MM.1S (cell line): ENCODE data around the gene ASPRV1.
"Not testable (repeated sequence)": the region's sequence is repeated elsewhere in the genome, so short reads cannot be mapped to it uniquely, and the experiment has no call there.

ENCODE experiments used
- DNase-seq: peaks from one replicate; pipeline ENCODE4 v3.0.0-alpha.2; 2015
- H2AFZ ChIP-seq: fragments of 300-600 bp; sonication (generic); 2 replicates; pipeline ENCODE4 v1.6.0; 2016; ENCODE audit warnings: antibody characterized with exemption, low read length
- H3F3A ChIP-seq: fragments of 300-600 bp; sonication (generic); 2 replicates; pipeline ENCODE4 v1.6.1; 2016; ENCODE audit warnings: mild to moderate bottlenecking, antibody characterized with exemption, low read length, moderate library complexity, mixed read lengths; ENCODE audit not compliant: insufficient read depth
- H3K27ac ChIP-seq: fragments of 300-600 bp; sonication (generic); 2 replicates; pipeline ENCODE4 v1.5.1; 2016; ENCODE audit warnings: mild to moderate bottlenecking, low read length
- H3K27me3 ChIP-seq: fragments of 300-600 bp; sonication (generic); replicated peaks from 2 replicates; pipeline ENCODE4 v1.6.0; 2016; ENCODE audit warnings: low read length; ENCODE audit not compliant: insufficient read depth
- H3K36me3 ChIP-seq: fragments of 300-600 bp; sonication (generic); replicated peaks from 2 replicates; pipeline ENCODE4 v1.6.1; 2016; ENCODE audit warnings: mild to moderate bottlenecking, low read length, mixed read lengths; ENCODE audit not compliant: insufficient read depth
- H3K4me1 ChIP-seq: fragments of 300-600 bp; sonication (generic); 2 replicates; pipeline ENCODE4 v1.6.1; 2016; ENCODE audit warnings: low read length, mixed read lengths
- H3K4me2 ChIP-seq: fragments of 300-600 bp; sonication (generic); 2 replicates; pipeline ENCODE4 v1.6.0; 2016; ENCODE audit warnings: low read depth, low read length
- H3K4me3 ChIP-seq: fragments of 300-600 bp; sonication (generic); 2 replicates; pipeline ENCODE4 v1.5.1; 2016; ENCODE audit warnings: low read length, mixed read lengths
- H3K79me2 ChIP-seq: fragments of 300-600 bp; sonication (generic); 2 replicates; pipeline ENCODE4 v1.6.1; 2016; ENCODE audit warnings: mixed run types, low read length, mixed read lengths
- H3K9ac ChIP-seq: fragments of 300-600 bp; sonication (generic); 2 replicates; pipeline ENCODE4 v1.6.1; 2016; ENCODE audit warnings: low read length, mixed read lengths
- H3K9me2 ChIP-seq: fragments of 300-600 bp; sonication (generic); replicated peaks from 2 replicates; pipeline ENCODE4 v1.6.1; 2016; ENCODE audit warnings: mild to moderate bottlenecking, low read length, mixed read lengths; ENCODE audit not compliant: insufficient read depth
- H3K9me3 ChIP-seq: fragments of 300-600 bp; sonication (generic); replicated peaks from 2 replicates; pipeline ENCODE4 v1.6.1; 2016; ENCODE audit warnings: mild to moderate bottlenecking, low read length, mixed read lengths; ENCODE audit not compliant: insufficient read depth
- H4K20me1 ChIP-seq: fragments of 300-600 bp; sonication (generic); 2 replicates; pipeline ENCODE4 v1.6.1; 2016; ENCODE audit warnings: mild to moderate bottlenecking, low read length, moderate library complexity, mixed read lengths; ENCODE audit not compliant: insufficient read depth
- CTCF ChIP-seq: fragments of 300-600 bp; sonication (generic); IDR thresholded peaks from 2 replicates; pipeline ENCODE4 v1.5.1; 2016; ENCODE audit warnings: antibody characterized with exemption, low read length, mixed read lengths
- EZH2 ChIP-seq: fragments of 300-600 bp; sonication (generic); optimal IDR thresholded peaks from 2 replicates; pipeline ENCODE3; 2017; ENCODE audit warnings: low read depth, mild to moderate bottlenecking, antibody characterized with exemption, low read length, mixed read lengths
- EZH2phosphoT487 ChIP-seq: fragments of 300-600 bp; sonication (generic); IDR thresholded peaks from 2 replicates; pipeline ENCODE4 v1.6.1; 2018; ENCODE audit warnings: antibody characterized with exemption, low read length

Gene ASPRV1

GRCh38 chr2:70002241-70002899 lies 40.9 kb upstream of the ASPRV1 start:
- Histone ChIP-seq H3F3A (no peaks in the 10 kb centered on the region), H3K79me2 (no peaks in the 10 kb centered on the region), H2AFZ (no peak overlapping the region), H3K9me3 (no peaks in the 10 kb centered on the region), H3K36me3 (no peaks in the 10 kb centered on the region), H3K27ac (no peak overlapping the region), H3K4me3 (no peak overlapping the region), H3K9ac (no peak overlapping the region), H3K4me2 (no peak overlapping the region), H4K20me1 (no peaks in the 10 kb centered on the region), H3K27me3 (no peaks in the 10 kb centered on the region), H3K4me1 (0 out of 2 replicates have a peak, but pooled peaks cover 4% of the 10 kb centered on the region), H3K9me2 (no peaks in the 10 kb centered on the region)
- no peak for TF ChIP-seq CTCF
- TF ChIP-seq EZH2: no peak
- TF ChIP-seq EZH2phosphoT487: no peak
- no peak for DNase-seq

DNA sequence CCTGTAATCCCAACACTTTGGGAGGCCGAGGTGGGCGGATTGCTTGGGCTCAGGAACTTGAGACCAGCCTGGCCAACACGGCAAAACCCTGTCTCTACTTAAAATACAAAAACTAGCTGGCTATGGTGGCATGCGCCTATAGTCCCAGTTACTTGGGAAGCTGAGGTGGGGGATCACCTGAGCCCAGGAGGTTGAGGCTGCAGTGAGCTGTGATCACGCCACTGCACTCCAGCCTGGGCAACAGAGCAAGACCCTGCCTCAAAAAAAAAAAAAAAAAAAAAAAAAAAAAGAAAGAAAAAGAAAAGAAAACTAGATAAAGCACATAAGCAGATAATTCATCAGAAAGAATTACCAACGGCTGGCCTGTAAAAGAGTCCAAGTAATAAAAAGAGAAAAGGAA lies 39.1 kb upstream of the ASPRV1 start:
- not testable (repeated sequence) for DNase-seq, H3K9me2 ChIP-seq, H3K79me2 ChIP-seq, H3K4me3 ChIP-seq, H2AFZ ChIP-seq, H3K4me2 ChIP-seq, H3K27me3 ChIP-seq, H4K20me1 ChIP-seq, H3K36me3 ChIP-seq, H3K9me3 ChIP-seq, H3K27ac ChIP-seq, H3K9ac ChIP-seq, H3K4me1 ChIP-seq, H3F3A ChIP-seq

GRCh38 chr2:69998761-69999160 lies 37.3 kb upstream of the ASPRV1 start:
- Histone ChIP-seq H3K9ac (no peak overlapping the region), H3K9me2 (no peaks in the 10 kb centered on the region), H3K27me3 (no peaks in the 10 kb centered on the region), H3K4me3 (no peak overlapping the region), H3K79me2 (no peaks in the 10 kb centered on the region), H3K4me2 (no peak overlapping the region), H3F3A (no peaks in the 10 kb centered on the region), H2AFZ (no peak overlapping the region), H4K20me1 (no peaks in the 10 kb centered on the region), H3K9me3 (no peaks in the 10 kb centered on the region), H3K36me3 (no peaks in the 10 kb centered on the region), H3K4me1 (0 out of 2 replicates have a peak, but pooled peaks cover 4% of the 10 kb centered on the region), H3K27ac (no peak overlapping the region)
- TF ChIP-seq EZH2phosphoT487 (no peak), EZH2 (no peak), CTCF (no peak)
- no peak for DNase-seq

DNA sequence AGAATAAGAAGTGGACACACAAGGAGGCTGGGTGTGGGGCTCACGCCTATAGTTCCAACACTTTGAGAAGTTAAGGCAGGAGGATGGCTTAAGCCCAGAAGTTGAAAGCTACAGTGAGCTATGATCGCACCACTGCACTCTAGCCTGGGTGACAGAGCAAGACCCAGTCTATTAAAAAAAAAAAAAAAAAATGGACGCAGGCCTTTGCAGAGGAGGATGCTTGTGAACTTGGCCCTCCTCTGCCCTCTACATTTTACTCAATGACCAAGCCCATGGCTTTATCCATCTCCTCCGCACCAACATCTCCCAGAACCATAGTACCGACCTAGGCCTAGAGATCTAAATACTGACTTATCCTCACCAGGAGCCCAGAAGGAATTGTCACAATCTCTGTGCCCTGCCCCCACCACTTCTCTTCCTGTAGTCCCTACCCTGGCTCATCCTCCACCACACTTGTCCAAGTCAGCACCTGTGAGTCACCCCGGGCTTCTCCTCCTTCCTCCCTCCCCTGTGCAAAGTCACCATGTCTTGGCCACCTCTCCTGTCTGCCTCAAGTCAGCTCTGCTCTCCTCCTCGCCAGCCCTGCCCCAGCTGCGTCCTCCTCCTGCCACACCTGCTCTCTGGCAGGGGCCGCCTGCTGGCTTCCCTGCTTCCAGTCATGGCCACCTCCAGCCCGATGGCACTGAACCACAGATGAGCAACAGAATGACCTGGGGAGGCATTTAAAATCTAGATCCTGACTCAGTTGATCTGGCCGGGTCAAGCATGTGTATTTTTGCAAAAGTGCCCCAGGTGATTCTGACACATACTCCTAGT lies 35.8 kb upstream of the ASPRV1 start:
- Histone ChIP-seq H3K36me3 (no peaks in the 10 kb centered on the region), H3K79me2 (no peaks in the 10 kb centered on the region), H3K4me1 (0 out of 2 replicates have a peak, but pooled peaks cover 4% of the 10 kb centered on the region), H3K9me2 (no peaks in the 10 kb centered on the region), H3K4me3 (no peak overlapping the region), H3K27ac (no peak overlapping the region), H3K4me2 (no peak overlapping the region), H3K9ac (no peak overlapping the region), H3K27me3 (no peaks in the 10 kb centered on the region), H4K20me1 (no peaks in the 10 kb centered on the region), H3F3A (no peaks in the 10 kb centered on the region), H3K9me3 (no peaks in the 10 kb centered on the region), H2AFZ (no peak overlapping the region)
- TF ChIP-seq EZH2phosphoT487: no peak
- no peak for TF ChIP-seq EZH2
- no peak for TF ChIP-seq CTCF
- no peak for DNase-seq
